K562 (cell line): Measurements from ENCODE around the gene HYI. TPM values are rescaled to one million over a fixed set of nuclear protein-coding genes. Genes with fewer than 3 reads are reported as not detected.

Source experiments
- ATAC-seq: fragments of 200-7000 bp; cut with Tn5 transposase; 3 replicates; pipeline ENCODE4 v1.9.1; 2020; ENCODE audit warnings: moderate library complexity
- BruUV-seq: library from RNA; stranded (reverse); fragments of 400-500 nt; replicated peaks from 2 replicates; lab custom pipeline; 2021; lab: Mats Ljungman, UMichigan
- CTCF ChIA-PET: fragments of 300-600 bp; formaldehyde crosslinking; extraction: SDS; loops from one replicate; lab custom pipeline; 2021; ENCODE audit warnings: low intra/inter-chr PET ratio; lab: Yijun Ruan, JAX
- POLR2A ChIA-PET: fragments of 300-600, 350-650 bp; sonication (Branson Sonifier 250); formaldehyde crosslinking; extraction: SDS; loops from one replicate; lab custom pipeline; 2021; ENCODE audit warnings: antibody characterized with exemption, inconsistent platforms; lab: Yijun Ruan, JAX
- DNase-seq, 4 experiments: peaks; one replicate each; pipeline versions ENCODE4 v3.0.0 to v3.0.0-alpha.2; 2011 to 2018; ENCODE audit warnings: low spot score in 3 of 4, mixed read lengths in 3 of 4; ENCODE audit errors: extremely low read depth in 1 of 4
- FAIRE-seq: peaks from 2 replicates; lab custom pipeline; 2011; peaks lifted over from hg19 to GRCh38; lab: Jason Lieb, UNC
- H2AFZ ChIP-seq: 2 replicates; pipeline ENCODE4 v1.6.0; 2011; ENCODE audit warnings: low read depth, low read length, control low read depth, inconsistent platforms
- H3K27ac ChIP-seq: fragments of 200-600 bp; 3 replicates; pipeline ENCODE4 v1.8.0; 2011; ENCODE audit warnings: low read depth, mild to moderate bottlenecking, control low read depth, inconsistent platforms, low read length, moderate library complexity, mixed read lengths; ENCODE audit errors: extremely low read depth
- H3K27me3 ChIP-seq, 2 experiments: fragments of 300-600 bp in 1 of 2; 2 replicates in 1 of 2; 3 replicates in 1 of 2; pipeline versions ENCODE4 v1.6.0 to v1.8.0; 2011; ENCODE audit warnings: inconsistent platforms in 2 of 2, low read length in 2 of 2, mild to moderate bottlenecking in 1 of 2, mixed read lengths in 1 of 2, moderate library complexity in 1 of 2; ENCODE audit not compliant: control insufficient read depth in 2 of 2, insufficient read depth in 2 of 2
- H3K36me3 ChIP-seq: fragments of 300-600 bp; 3 replicates; pipeline ENCODE4 v1.8.0; 2011; ENCODE audit warnings: mild to moderate bottlenecking, low read length, inconsistent platforms; ENCODE audit not compliant: control insufficient read depth, insufficient read depth
- H3K4me1 ChIP-seq, 2 experiments: fragments of 200-600 bp in 1 of 2; replicated peaks in 1 of 2; 2 replicates in 1 of 2; 3 replicates in 1 of 2; pipeline versions ENCODE4 v1.5.1 to v1.8.0; 2011; ENCODE audit warnings: inconsistent platforms in 2 of 2, low read length in 2 of 2, mild to moderate bottlenecking in 1 of 2, mixed read lengths in 1 of 2, moderate library complexity in 1 of 2; ENCODE audit not compliant: control insufficient read depth in 2 of 2, insufficient read depth in 2 of 2
- H3K4me2 ChIP-seq: 2 replicates; pipeline ENCODE4 v1.6.1; 2011; ENCODE audit warnings: low read length, control low read depth, inconsistent platforms, mixed read lengths; ENCODE audit not compliant: insufficient read depth
- H3K4me3 ChIP-seq: fragments of 200-600 bp; sonication (generic), shearing (Covaris generic); 2 replicates; pipeline ENCODE4 v1.5.1; 2016; ENCODE audit warnings: control low read depth, inconsistent platforms
- H3K79me2 ChIP-seq: fragments of 200-600 bp; 3 replicates; pipeline ENCODE4 v1.8.0; 2011; ENCODE audit warnings: low read length, inconsistent platforms; ENCODE audit not compliant: control insufficient read depth, insufficient read depth
- H3K9ac ChIP-seq, 2 experiments: 2 replicates each; pipeline versions ENCODE4 v1.6.0 to v1.6.1; 2011; ENCODE audit warnings: low read depth in 2 of 2, low read length in 2 of 2, control low read depth in 1 of 2, inconsistent platforms in 1 of 2, mild to moderate bottlenecking in 1 of 2, mixed read lengths in 1 of 2; ENCODE audit not compliant: insufficient read depth in 1 of 2
- H3K9me1 ChIP-seq: one replicate; pipeline ENCODE4 v1.6.0; 2011; ENCODE audit warnings: inconsistent platforms, mild to moderate bottlenecking, low read length, moderate library complexity; ENCODE audit not compliant: control insufficient read depth, insufficient read depth
- H3K9me3 ChIP-seq: replicated peaks from 2 replicates; pipeline ENCODE4 v1.5.1; 2011; ENCODE audit warnings: low read depth, low read length, inconsistent platforms; ENCODE audit not compliant: control insufficient read depth, insufficient read depth
- H4K20me1 ChIP-seq: replicated peaks from 2 replicates; pipeline ENCODE4 v1.6.1; 2011; ENCODE audit warnings: low read length, inconsistent platforms, mixed read lengths; ENCODE audit not compliant: control insufficient read depth, insufficient read depth
- ARID3A ChIP-seq: IDR thresholded peaks from 2 replicates; pipeline ENCODE4 v1.6.1; 2012; ENCODE audit warnings: low read depth, low read length, improper control_type of control experiment, borderline replicate concordance
- HDAC3 ChIP-seq: fragments of 450-650 bp; IDR thresholded peaks from 2 replicates; pipeline ENCODE4 v1.6.1; 2018; ENCODE audit warnings: borderline replicate concordance, mild to moderate bottlenecking, moderate library complexity; ENCODE audit not compliant: partially characterized antibody
- KDM4B ChIP-seq, 2 experiments: fragments of 450-650 bp in 1 of 2; sonication (generic) in 1 of 2; IDR thresholded peaks; 2 replicates each; pipeline ENCODE4 v1.6.1; 2016 to 2017; ENCODE audit warnings: borderline replicate concordance in 2 of 2, antibody characterized with exemption in 1 of 2, low read depth in 1 of 2, mild to moderate bottlenecking in 1 of 2
- POU5F1 ChIP-seq: fragments of 150-350 bp; IDR thresholded peaks from 2 replicates; pipeline ENCODE4 v1.6.1; 2014; ENCODE audit warnings: borderline replicate concordance, low read length, low read depth, mild to moderate bottlenecking; ENCODE audit not compliant: partially characterized antibody
- RBM14 ChIP-seq: fragments of 200-400 bp; formaldehyde crosslinking; IDR thresholded peaks from 2 replicates; pipeline ENCODE4 v1.6.1; 2018; ENCODE audit warnings: low read depth, mild to moderate bottlenecking, low read length, moderate library complexity, borderline replicate concordance; ENCODE audit not compliant: insufficient read depth
- XRCC4 ChIP-seq: IDR thresholded peaks from one replicate; pipeline ENCODE4 v1.6.1; 2011; ENCODE audit not compliant: insufficient read depth, insufficient read length; ENCODE audit errors: extremely low read depth
- ZBTB5 ChIP-seq: fragments of 450-650 bp; IDR thresholded peaks from 2 replicates; pipeline ENCODE4 v1.6.1; 2017; ENCODE audit warnings: antibody characterized with exemption
- ZNF311 ChIP-seq: fragments of 250-450 bp; sonication (Bioruptor Pico); IDR thresholded peaks from 2 replicates; pipeline ENCODE4 v1.4.0; 2020; ENCODE audit warnings: mild to moderate bottlenecking, moderate library complexity
- ZNF449 ChIP-seq: fragments of 250-450 bp; sonication (Bioruptor Pico); IDR thresholded peaks from 2 replicates; pipeline ENCODE4 v1.8.0; 2022; ENCODE audit warnings: moderate library complexity, mild to moderate bottlenecking, inconsistent platforms
- ZNF707 ChIP-seq: fragments of 250-450 bp; sonication (Bioruptor Pico); conservative IDR thresholded peaks from 2 replicates; pipeline ENCODE4 v1.8.0; 2022; ENCODE audit warnings: inconsistent platforms, mild to moderate bottlenecking, moderate library complexity
- WGBS: fragments of 100-300 bp; shearing (Covaris generic); methylation state at CpG from one replicate; pipeline ENCODE4 v1.1.6; 2016; ENCODE audit warnings: low coverage, mixed read lengths; ENCODE audit not compliant: insufficient coverage; ENCODE audit errors: missing lambda C conversion rate; 5-methylcytosine and 5-hydroxymethylcytosine counted together
- in situ Hi-C: fragments of 300-500 bp; cut with MboI; formaldehyde crosslinking; loops from 4 replicates; pipeline ENCODE4 v1.15.0; 2018; ENCODE audit warnings: inconsistent platforms, mixed read lengths
- intact Hi-C: fragments of 100-400 bp; cut with micrococcal nuclease; formaldehyde crosslinking; loops from 2 replicates; pipeline ENCODE4 v1.14.2; 2022
- polyA plus RNA-seq, 8 experiments: library from polyadenylated mRNA; depleted of rRNA in 4 of 8; stranded (reverse) in 5 of 8; unstranded in 3 of 8; fragments of >200 nt; fragmentation: Nextera tagmentation in 2 of 8; fragmentation: Illumina TruSeq in 1 of 8; extraction: Ambion mirVana in 2 of 8; extraction: Trizol in 1 of 8; gene quantifications; 2 replicates each; pipeline versions ENCODE4 v1.2.1 to v1.2.3, GENCODE V29; 2011 to 2014; ENCODE audit warnings: inconsistent platforms in 1 of 8, missing spikeins in 1 of 8
- total RNA-seq, 7 experiments: library from RNA; depleted of rRNA in 6 of 7; stranded (reverse); fragments of >200 nt in 6 of 7; fragmentation: Illumina TruSeq in 2 of 7; extraction: Trizol in 2 of 7; gene quantifications; 2 replicates each; pipeline versions ENCODE4 v1.2.1 to v1.2.3, GENCODE V29; 2011 to 2021; ENCODE audit warnings: low replicate concordance in 1 of 7
- TF ChIP-seq, protein P1 (sequence below): fragments of 250-450 bp; sonication (Bioruptor Pico); IDR thresholded peaks from 2 replicates; pipeline ENCODE4 v1.5.0; 2022; ENCODE audit warnings: mild to moderate bottlenecking

The HYI gene
- total and polyA plus RNA-seq, 9 of the 15 experiments (the other 6 are each of a cell fraction or from before 2014, with no cell fraction given), result 0.04 to 4.1 (median 1.4) TPM; not detected in 1

GRCh38 chr1:43438953-43439581 lies 14.7 kb downstream of the HYI start (continued):
- TF ChIP-seq KDM4B (IDR thresholded peaks at IDR 0.05; ENCODE audit: borderline replicate concordance in 2 of 2, low read depth in 1 of 2) (no peak), ARID3A (no peak), ZNF311 (CRISPR knock-in tag) (no peak), HDAC3 (no peak)
- TF ChIP-seq, protein P1, sequence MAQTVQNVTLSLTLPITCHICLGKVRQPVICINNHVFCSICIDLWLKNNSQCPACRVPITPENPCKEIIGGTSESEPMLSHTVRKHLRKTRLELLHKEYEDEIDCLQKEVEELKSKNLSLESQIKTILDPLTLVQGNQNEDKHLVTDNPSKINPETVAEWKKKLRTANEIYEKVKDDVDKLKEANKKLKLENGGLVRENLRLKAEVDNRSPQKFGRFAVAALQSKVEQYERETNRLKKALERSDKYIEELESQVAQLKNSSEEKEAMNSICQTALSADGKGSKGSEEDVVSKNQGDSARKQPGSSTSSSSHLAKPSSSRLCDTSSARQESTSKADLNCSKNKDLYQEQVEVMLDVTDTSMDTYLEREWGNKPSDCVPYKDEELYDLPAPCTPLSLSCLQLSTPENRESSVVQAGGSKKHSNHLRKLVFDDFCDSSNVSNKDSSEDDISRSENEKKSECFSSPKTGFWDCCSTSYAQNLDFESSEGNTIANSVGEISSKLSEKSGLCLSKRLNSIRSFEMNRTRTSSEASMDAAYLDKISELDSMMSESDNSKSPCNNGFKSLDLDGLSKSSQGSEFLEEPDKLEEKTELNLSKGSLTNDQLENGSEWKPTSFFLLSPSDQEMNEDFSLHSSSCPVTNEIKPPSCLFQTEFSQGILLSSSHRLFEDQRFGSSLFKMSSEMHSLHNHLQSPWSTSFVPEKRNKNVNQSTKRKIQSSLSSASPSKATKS (CRISPR knock-in tag), result no peak

GRCh38 chr1:43438576-43438952 lies 15.2 kb downstream of the HYI start:
- 81% methylated on average over 8 of the region's 8 CpGs for WGBS
- Histone ChIP-seq H3K9ac (peak overlapping the region in 1 of 2 experiments; percentile 21; a peak in 1 of 4 replicates), H2AFZ (no peak overlapping the region), H3K9me1 (no peaks in the 10 kb centered on the region), H3K27me3 (no peaks in the 10 kb centered on the region), H3K79me2 (no peaks in the 10 kb centered on the region), H3K9me3 (no peaks in the 10 kb centered on the region), H3K36me3 (peaks cover 33% of the 10 kb centered on the region; the same call in 2 of the 3 replicates), H3K4me2 (no peak overlapping the region), H4K20me1 (no peaks in the 10 kb centered on the region), H3K4me1 (no peaks in the 10 kb centered on the region), H3K4me3 (no peak overlapping the region), H3K27ac (no peak overlapping the region)
- BruUV-seq, result no TSS peak
- TF ChIP-seq ZNF449 (CRISPR knock-in tag), result no peak
- no peak for TF ChIP-seq XRCC4
- no peak for TF ChIP-seq ZBTB5
- TF ChIP-seq ZNF707 (CRISPR knock-in tag), result no peak
- no peak for TF ChIP-seq POU5F1
- no peak for TF ChIP-seq RBM14
- DNase-seq, result no peak
- POLR2A ChIA-PET, result interaction anchor here (1.1 to 1.3 kb wide), 2 partner anchors 14 to 24 kb away, joined by 3 to 5 read pairs; no protein-coding TSS in a partner anchor
- FAIRE-seq, result no peak
- CTCF ChIA-PET, result no interaction called here
- ATAC-seq, result no peak
- intact Hi-C loops (no loop called here), in situ Hi-C loops (no loop called here)
